Pulmonary artery endothelial cell (primary cell): ENCODE data around the gene REX1BD. TPM values are rescaled to one million over a fixed set of nuclear protein-coding genes. Genes with fewer than 3 reads are reported as not detected.
"Not testable (repeated sequence)": the region's sequence is repeated elsewhere in the genome, so short reads cannot be mapped to it uniquely, and the experiment has no call there.

Experiments
- DNase-seq: peaks from one replicate; pipeline ENCODE4 v3.0.0-alpha.2; 2011; ENCODE audit warnings: low read depth, low spot score
- total RNA-seq: library from RNA; depleted of rRNA; stranded (reverse); fragments of >200 nt; gene quantifications from 2 replicates; pipeline ENCODE4 v1.2.3, GENCODE V29; 2014

REX1BD gene
- total RNA-seq, 1 donor from 2014 or later, result 56.5 TPM

GRCh38 chr19:18577365-18577914 is 11.2 kb upstream of the REX1BD start:
- DNase-seq, result no peak

GRCh38 chr19:18580311-18580710 is 8.3 kb upstream of the REX1BD start:
- DNase-seq, result no peak

- no peak for DNase-seq
Observed at GRCh38 chr19:18586306-18586705, 2.3 kb upstream of the REX1BD start.

- DNase-seq, result no peak
Observed at GRCh38 chr19:18587561-18587960, 1.0 kb upstream of the REX1BD start.

GRCh38 chr19:18587962-18588610 is 512 bp upstream of the REX1BD start:
- no peak for DNase-seq

- DNase-seq, result no peak
Observed at GRCh38 chr19:18589380-18590272, 1.0 kb downstream of the REX1BD start.

- no peak for DNase-seq
Observed at GRCh38 chr19:18590273-18591272, 2.0 kb downstream of the REX1BD start.

GRCh38 chr19:18591735-18592385 is 3.3 kb downstream of the REX1BD start:
- no peak for DNase-seq

- DNase-seq, result not testable (repeated sequence)
Observed at GRCh38 chr19:18592732-18593131, 4.1 kb downstream of the REX1BD start.

- no peak for DNase-seq
Observed at GRCh38 chr19:18593367-18594095, 4.9 kb downstream of the REX1BD start.

- no peak for DNase-seq
Observed at GRCh38 chr19:18594096-18594823, 5.7 kb downstream of the REX1BD start.

GRCh38 chr19:18594824-18595373 is 6.3 kb downstream of the REX1BD start:
- no peak for DNase-seq

GRCh38 chr19:18595475-18595874 is 6.9 kb downstream of the REX1BD start:
- DNase-seq, result no peak

- DNase-seq, result no peak
Observed at GRCh38 chr19:18596752-18597157, 8.2 kb downstream of the REX1BD start.

- no peak for DNase-seq
Observed at GRCh38 chr19:18597809-18598660, 9.4 kb downstream of the REX1BD start.

- no peak for DNase-seq
Observed at GRCh38 chr19:18599485-18599884, 10.9 kb downstream of the REX1BD start.

- not testable (repeated sequence) for DNase-seq
Observed at GRCh38 chr19:18600692-18601397, 12.2 kb downstream of the REX1BD start.
